ENCODE data around the gene PODXL2.

DNA sequence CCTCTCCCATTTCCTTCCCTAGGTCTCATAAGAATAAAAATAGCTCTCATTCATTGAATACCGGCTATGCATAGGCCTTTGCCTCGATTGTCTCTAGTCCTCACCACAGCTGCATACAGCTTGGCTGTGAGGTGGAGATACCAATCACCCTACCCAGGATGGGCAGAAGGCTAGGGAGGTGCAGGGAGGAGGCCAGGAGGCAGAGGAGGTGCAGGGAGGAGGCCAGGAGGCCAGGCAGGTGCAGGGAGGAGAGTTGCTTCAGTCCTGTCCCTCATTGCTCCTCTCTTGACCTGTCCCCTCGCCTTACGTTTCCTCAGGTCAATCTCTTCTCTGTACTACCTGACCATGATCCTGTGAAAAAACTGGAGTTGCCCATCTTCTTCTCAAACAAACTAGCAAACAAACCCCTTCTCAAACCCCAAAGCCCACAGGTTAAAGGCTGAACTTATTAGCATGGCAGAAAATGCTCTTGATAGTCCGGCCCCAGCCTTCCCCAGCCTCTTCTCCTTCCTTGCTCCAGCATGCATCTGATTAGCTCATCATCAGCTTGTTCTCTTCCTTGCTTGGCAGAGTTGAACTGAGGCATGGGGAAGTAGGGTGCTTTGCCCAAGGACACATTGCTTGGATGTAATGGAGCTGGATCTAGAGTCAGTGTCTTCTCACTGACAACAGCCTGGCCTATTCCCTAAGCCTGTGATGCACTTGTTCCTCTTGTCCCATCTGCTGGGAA lies 15.8 kb downstream of the PODXL2 start:
- TF ChIP-seq POLR2A (IDR thresholded peaks at IDR 0.05; ENCODE audit: low read length), result no peak
- no peak for TF ChIP-seq GATA1 (IDR thresholded peaks at IDR 0.05; ENCODE audit: low read depth, low read length)
